Coronary artery (tissue), 2 donors: Measurements from ENCODE around the gene MAPK8.
"Not testable (repeated sequence)": the region's sequence is repeated elsewhere in the genome, so short reads cannot be mapped to it uniquely, and the experiment has no call there.

ENCODE experiments used
- DNase-seq: peaks from one replicate; pipeline ENCODE4 v3.0.0-alpha.2; 2017; ENCODE audit warnings: low spot score
- H3K27ac ChIP-seq, 2 donors: fragments of 200-600 bp; sonication (generic); one replicate each; pipeline ENCODE4 v1.5.1; 2016 to 2019
- H3K4me3 ChIP-seq: fragments of 200-600 bp; sonication (generic); 2 replicates; pipeline ENCODE4 v1.5.1; 2016; ENCODE audit warnings: mild to moderate bottlenecking, moderate library complexity
- CTCF ChIP-seq: fragments of 200-600 bp; sonication (generic); IDR thresholded peaks from one replicate; pipeline ENCODE4 v1.5.1; 2019; ENCODE audit warnings: antibody characterized with exemption

Gene MAPK8

DNA sequence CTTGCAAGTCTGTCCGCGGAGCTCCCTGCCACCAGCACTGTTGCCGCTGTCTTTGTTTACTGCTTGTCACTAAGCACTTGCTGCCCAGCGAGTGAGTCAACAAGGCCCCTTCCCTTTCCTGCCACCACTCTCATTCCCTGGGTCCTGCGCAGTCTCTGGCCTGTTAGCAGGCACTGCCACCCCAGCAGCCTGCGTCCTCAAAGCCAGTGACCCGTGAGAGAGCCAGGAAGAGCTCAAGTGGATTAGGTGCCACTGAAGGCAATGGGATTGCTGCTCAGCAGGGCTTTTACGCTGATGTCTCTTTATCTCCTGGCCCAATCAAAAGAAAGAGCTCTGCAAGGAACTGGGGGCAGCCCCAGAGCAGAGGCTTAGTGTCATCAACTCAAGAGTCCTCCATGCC, 31.8 kb upstream of the MAPK8 start, which contains the start of gene FRMPD2:
Gene FRMPD2, minus strand, starts transcription at position 61 of the 400 bp plus-strand sequence. CDS start 129 bp downstream, outside the sequence.
- no peak within 1 kb of the TSS for H3K4me3 ChIP-seq
- H3K27ac ChIP-seq, result no peak within 1 kb of the TSS
- DNase-seq, result no peak
- TF ChIP-seq CTCF, result no peak

DNA sequence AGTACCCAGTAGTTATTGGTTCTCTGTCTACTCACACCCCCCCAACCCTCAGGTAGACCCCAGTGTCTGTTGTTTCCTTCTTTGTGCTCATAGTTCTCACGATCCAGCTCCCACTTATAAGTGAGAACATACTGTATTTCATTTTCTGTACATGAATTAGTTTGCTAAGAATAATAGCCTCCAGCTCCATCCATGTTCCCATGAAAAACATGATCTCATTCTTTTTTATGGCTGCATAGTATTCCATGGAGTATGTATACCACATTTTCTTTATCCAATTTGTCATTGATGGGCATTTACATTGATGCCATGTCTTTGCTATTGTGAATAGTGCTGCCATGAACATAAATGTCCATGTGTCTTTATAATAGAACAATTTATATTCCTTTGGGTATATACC, 29.4 kb upstream of the MAPK8 start:
- Histone ChIP-seq H3K4me3 (no peak overlapping the region), H3K27ac (no peak overlapping the region)
- no peak for DNase-seq
- TF ChIP-seq CTCF, result no peak

DNA sequence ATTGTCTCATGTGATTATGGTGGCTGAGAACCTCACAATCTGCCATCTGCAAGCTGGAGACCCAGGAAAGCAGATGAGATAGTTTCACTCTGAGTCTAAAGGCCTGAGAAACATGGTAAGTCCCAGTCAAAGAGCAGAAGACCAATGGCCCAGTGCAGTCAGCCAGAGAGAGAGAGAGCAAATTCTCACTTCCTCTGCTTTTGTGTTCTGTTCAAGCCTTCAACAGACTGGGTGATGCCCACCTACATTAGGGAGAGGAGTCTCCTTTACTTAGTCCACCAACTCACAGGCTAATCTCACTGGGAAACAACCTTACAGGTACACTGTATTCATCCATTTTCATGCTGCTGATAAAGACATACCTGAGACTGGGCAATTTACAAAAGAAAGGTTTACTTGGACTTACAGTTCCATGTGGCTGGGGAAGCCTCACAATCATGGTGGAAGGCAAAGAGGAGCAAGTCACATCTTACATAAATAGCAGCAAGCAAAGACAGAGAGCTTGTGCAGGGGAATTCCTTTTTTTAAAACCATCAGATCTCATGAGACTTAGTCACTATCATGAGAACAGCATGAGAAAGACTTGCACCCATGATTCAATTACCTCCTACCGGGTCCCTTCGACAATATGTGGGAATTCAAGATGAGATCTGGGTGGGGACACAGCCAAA, 27.3 kb upstream of the MAPK8 start:
- Histone ChIP-seq H3K4me3 (no peak overlapping the region), H3K27ac (no peak overlapping the region)
- no peak for TF ChIP-seq CTCF
- no peak for DNase-seq

- H3K4me3 ChIP-seq, DNase-seq, H3K27ac ChIP-seq: not testable (repeated sequence)
Observed at GRCh38 chr10:48281697-48282096, 24.8 kb upstream of the MAPK8 start.

DNA sequence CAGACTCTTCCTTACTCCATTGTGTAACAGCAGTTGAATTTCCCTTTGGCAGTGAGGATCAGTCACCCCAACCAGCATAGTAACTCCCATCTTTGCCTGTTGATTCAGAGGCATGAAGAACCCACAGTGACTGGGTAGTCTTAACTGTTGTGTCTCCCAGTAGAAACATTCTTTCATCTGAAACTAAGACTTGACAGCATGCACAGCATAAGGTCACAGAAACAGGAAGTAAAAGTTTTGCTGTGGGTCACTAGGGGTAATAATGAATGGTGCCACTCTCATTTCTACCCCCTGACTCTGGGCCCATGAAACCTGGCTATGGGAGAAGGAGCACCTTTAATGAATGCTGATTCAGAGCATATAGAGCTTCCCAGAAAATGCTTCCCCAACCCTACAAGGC, 23.6 kb upstream of the MAPK8 start:
- no peak for DNase-seq
- Histone ChIP-seq H3K4me3 (no peak overlapping the region), H3K27ac (no peak overlapping the region)
- no peak for TF ChIP-seq CTCF

DNA sequence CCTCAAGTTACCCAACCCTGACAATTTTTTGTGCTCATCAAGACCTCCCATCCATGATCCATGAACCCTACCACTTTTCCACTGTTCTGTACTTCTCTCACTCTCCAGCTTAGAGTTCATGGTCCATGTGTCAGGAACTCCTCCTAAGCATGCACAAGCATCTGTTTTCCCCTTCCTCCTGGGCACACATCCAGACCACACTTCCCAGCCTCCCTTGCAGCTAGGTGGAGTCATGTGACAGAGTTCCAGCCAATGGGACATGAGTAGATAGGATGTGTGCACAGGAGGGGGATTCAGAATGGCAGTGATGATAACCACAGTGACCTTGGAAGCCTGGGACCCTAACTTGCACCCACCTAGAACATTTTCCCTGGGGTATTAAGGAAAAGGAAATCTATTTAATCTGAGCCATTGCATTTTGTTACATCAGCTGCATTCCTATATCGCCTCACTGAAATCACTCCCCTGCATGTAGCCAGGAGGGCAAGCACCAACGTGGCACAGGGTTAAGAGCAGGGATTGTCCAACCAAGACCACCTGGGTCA, 22.4 kb upstream of the MAPK8 start:
- Histone ChIP-seq H3K27ac (no peak overlapping the region), H3K4me3 (no peak overlapping the region)
- peak; percentile 46 for DNase-seq
- TF ChIP-seq CTCF, result no peak

DNA sequence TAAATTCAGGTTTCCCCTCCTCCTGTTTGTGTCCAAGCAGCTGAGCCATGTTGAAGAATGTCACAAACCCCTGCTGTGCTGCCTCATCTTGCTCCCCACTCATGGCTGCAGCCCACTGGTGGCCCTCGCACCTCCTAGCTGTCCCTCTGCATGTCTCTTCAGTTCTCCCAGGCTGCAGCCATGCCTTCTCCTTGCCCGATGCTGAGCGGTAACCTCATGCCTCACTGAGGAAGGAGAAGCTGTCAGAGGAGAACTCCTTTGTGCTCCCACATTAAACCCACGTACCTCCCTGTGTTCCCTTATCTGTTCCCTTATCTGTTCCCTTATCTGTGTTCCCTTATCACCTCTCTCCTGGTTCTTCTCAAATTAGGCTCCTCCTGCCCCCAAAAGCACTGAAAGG, 21.7 kb upstream of the MAPK8 start:
- no peak for DNase-seq
- Histone ChIP-seq H3K4me3 (no peak overlapping the region), H3K27ac (no peak overlapping the region)
- TF ChIP-seq CTCF, result no peak
